Liver (tissue), 9 donors: ENCODE data around the gene SLC38A10. TPM values are rescaled to one million over a fixed set of nuclear protein-coding genes. Genes with fewer than 3 reads are reported as not detected.

Experiments used
- DNase-seq: peaks from one replicate; pipeline ENCODE4 v3.0.0-alpha.2; 2017; ENCODE audit warnings: low spot score
- H3K27ac ChIP-seq, 2 donors: one replicate each; pipeline ENCODE4 v1.7.0; 2013; ENCODE audit warnings: inconsistent platforms in 2 of 2, low read length in 2 of 2, control low read depth in 1 of 2, low read depth in 1 of 2, mild to moderate bottlenecking in 1 of 2
- H3K27me3 ChIP-seq, 4 donors: one replicate each; pipeline versions ENCODE4 v1.6.1 to v1.7.0; 2013; ENCODE audit warnings: low read length in 3 of 4, inconsistent platforms in 1 of 4, mild to moderate bottlenecking in 1 of 4, moderate library complexity in 1 of 4; ENCODE audit not compliant: control insufficient read depth in 4 of 4, insufficient read depth in 4 of 4
- H3K36me3 ChIP-seq, 4 donors: one replicate each; pipeline versions ENCODE4 v1.6.1 to v1.7.0; 2013; ENCODE audit warnings: low read length in 3 of 4, mild to moderate bottlenecking in 3 of 4, low read depth in 1 of 4, moderate library complexity in 1 of 4; ENCODE audit not compliant: control insufficient read depth in 4 of 4, insufficient read depth in 3 of 4
- H3K4me1 ChIP-seq, 4 donors: one replicate each; pipeline versions ENCODE4 v1.6.1 to v1.7.0; 2013; ENCODE audit warnings: low read length in 3 of 4, mild to moderate bottlenecking in 3 of 4, moderate library complexity in 1 of 4; ENCODE audit not compliant: control insufficient read depth in 4 of 4, insufficient read depth in 4 of 4
- H3K4me3 ChIP-seq, 3 donors: one replicate each; pipeline versions ENCODE4 v1.6.1 to v1.7.0; 2013; ENCODE audit warnings: low read length in 3 of 3, control low read depth in 1 of 3, low read depth in 1 of 3, mild to moderate bottlenecking in 1 of 3
- H3K9ac ChIP-seq, 2 donors: one replicate each; pipeline ENCODE4 v1.7.0; 2013; ENCODE audit warnings: low read length in 2 of 2, mild to moderate bottlenecking in 2 of 2, moderate library complexity in 2 of 2, control low read depth in 1 of 2, low read depth in 1 of 2
- H3K9me3 ChIP-seq, 4 donors: one replicate each; pipeline versions ENCODE4 v1.6.1 to v1.7.0; 2013; ENCODE audit warnings: low read length in 3 of 4; ENCODE audit not compliant: control insufficient read depth in 4 of 4
- EGR1 ChIP-seq, 2 donors: IDR thresholded peaks; 2 replicates each; pipeline ENCODE4 v1.6.1; 2016 to 2018; ENCODE audit warnings: antibody characterized with exemption in 2 of 2, low read depth in 2 of 2
- FOXA2 ChIP-seq: IDR thresholded peaks from 2 replicates; pipeline ENCODE4 v1.6.1; 2016; ENCODE audit warnings: antibody characterized with exemption
- GABPA ChIP-seq, 2 donors: IDR thresholded peaks in 1 of 2; conservative IDR thresholded peaks in 1 of 2; 2 replicates each; pipeline ENCODE4 v1.6.1; 2016; ENCODE audit warnings: antibody characterized with exemption in 2 of 2, mild to moderate bottlenecking in 1 of 2, moderate library complexity in 1 of 2
- HNF4A ChIP-seq, 2 donors: conservative IDR thresholded peaks; 2 replicates each; pipeline ENCODE4 v1.6.1; 2016; ENCODE audit warnings: antibody characterized with exemption in 2 of 2, mild to moderate bottlenecking in 2 of 2
- HNF4G ChIP-seq: IDR thresholded peaks from 2 replicates; pipeline ENCODE4 v1.6.1; 2016; ENCODE audit warnings: antibody characterized with exemption
- JUND ChIP-seq, 2 donors: IDR thresholded peaks; 2 replicates each; pipeline ENCODE4 v1.6.1; 2016; ENCODE audit warnings: antibody characterized with exemption in 2 of 2
- SP1 ChIP-seq: IDR thresholded peaks from 2 replicates; pipeline ENCODE4 v1.6.1; 2018; ENCODE audit warnings: antibody characterized with exemption, mild to moderate bottlenecking
- TAF1 ChIP-seq: conservative IDR thresholded peaks from 2 replicates; pipeline ENCODE4 v1.6.1; 2016; ENCODE audit warnings: antibody characterized with exemption, mild to moderate bottlenecking
- YY1 ChIP-seq: IDR thresholded peaks from 2 replicates; pipeline ENCODE4 v1.6.1; 2016; ENCODE audit warnings: antibody characterized with exemption, mild to moderate bottlenecking
- WGBS: extraction: QIAGEN DNeasy Blood & Tissue Kit; methylation state at CpG from one replicate; pipeline ENCODE4 v1.1.7; 2013; 5-methylcytosine and 5-hydroxymethylcytosine counted together
- polyA plus RNA-seq, 2 donors: library from polyadenylated mRNA; stranded (reverse) in 1 of 2; unstranded in 1 of 2; fragments of 200-250 nt in 1 of 2; fragments of >200 nt in 1 of 2; fragmentation: Nextera tagmentation in 1 of 2; extraction: Ambion mirVana in 1 of 2; gene quantifications; one replicate each; pipeline versions ENCODE4 v1.2.1 to v1.2.3, GENCODE V29; 2013 to 2015
- total RNA-seq, 2 donors: library from RNA; depleted of rRNA; stranded (reverse); fragments of >200 nt; gene quantifications; one replicate each; pipeline ENCODE4 v1.2.3, GENCODE V29; 2014
- TF ChIP-seq, protein P1 (sequence below): fragments of 150-350 bp; IDR thresholded peaks from 2 replicates; pipeline ENCODE4 v1.5.1; 2017; ENCODE audit warnings: improper control_type of control experiment, low read depth, low read length; ENCODE audit not compliant: missing input control
- TF ChIP-seq, protein P2 (sequence below): IDR thresholded peaks from 2 replicates; pipeline ENCODE4 v1.6.1; 2016; ENCODE audit warnings: antibody characterized with exemption, mild to moderate bottlenecking
- TF ChIP-seq, protein P3 (sequence below): IDR thresholded peaks from 2 replicates; pipeline ENCODE4 v1.6.1; 2016; ENCODE audit warnings: antibody characterized with exemption
- donor health status: healthy.
- donor health status: healthy.
- donor health status: healthy.
- donor health status: healthy.
- donor health status: healthy.

SLC38A10 gene
- total and polyA plus RNA-seq, 4 donors = 29.3 to 117 (median 54.7) TPM

DNA sequence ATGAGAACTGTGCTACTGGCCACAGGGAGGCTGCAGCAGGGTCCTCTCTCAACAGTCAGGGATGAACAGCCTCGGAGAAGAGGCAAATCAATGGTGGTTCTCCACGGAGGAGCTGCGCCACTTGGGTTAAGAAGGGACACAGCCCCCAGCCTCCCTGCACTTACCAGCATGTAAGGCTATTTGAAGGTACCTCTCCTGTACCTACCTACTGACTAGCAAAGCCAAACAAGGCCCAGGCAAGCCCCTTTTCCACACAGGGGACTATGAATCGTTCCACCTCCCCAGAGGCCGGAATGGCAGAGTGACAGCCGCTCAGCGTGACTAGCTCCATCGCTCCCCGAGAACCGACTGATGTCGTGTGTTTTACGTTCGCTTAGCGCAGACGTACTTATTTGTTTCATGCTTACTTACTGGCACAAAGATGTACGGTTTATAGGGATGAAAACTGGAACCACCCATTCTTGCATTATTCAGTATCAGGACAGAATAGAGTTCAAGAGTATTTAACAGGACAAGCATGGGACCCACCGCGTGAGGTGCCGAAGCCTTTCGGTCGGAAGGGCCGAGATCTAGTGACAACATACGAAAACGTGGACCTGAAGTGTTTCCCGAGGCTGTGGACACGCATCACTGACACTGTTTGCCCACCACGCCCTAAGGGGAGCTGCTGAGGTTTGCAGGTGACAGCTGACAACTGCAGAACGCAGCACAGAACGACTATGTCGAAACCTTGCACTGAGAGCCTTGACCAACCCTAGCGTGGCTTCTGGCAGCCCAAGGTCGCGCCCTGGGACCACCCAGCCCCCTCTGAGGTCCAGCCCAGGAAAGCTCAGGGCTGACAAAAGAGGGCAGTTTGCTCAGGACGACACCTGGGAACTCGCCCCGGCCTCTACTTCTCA, 57.3 kb downstream of the SLC38A10 start:
- 54% methylated on average over 36 of the region's 36 CpGs for whole genome bisulfite sequencing
- Histone ChIP-seq H3K27ac (no peak overlapping the region), H3K9me3 (no peaks in the 10 kb centered on the region), H3K4me3 (peak overlapping the region; percentile 62 to 98 (median 89)), H3K36me3 (peaks cover 0 to 5% (median 1%) of the 10 kb centered on the region in 4 donors), H3K27me3 (no peaks in the 10 kb centered on the region), H3K4me1 (peaks cover 6 to 31% (median 27%) of the 10 kb centered on the region in 4 donors), H3K9ac (peak overlapping the region; percentile 22 to 75)
- no peak for DNase-seq
- TF ChIP-seq, protein P1, sequence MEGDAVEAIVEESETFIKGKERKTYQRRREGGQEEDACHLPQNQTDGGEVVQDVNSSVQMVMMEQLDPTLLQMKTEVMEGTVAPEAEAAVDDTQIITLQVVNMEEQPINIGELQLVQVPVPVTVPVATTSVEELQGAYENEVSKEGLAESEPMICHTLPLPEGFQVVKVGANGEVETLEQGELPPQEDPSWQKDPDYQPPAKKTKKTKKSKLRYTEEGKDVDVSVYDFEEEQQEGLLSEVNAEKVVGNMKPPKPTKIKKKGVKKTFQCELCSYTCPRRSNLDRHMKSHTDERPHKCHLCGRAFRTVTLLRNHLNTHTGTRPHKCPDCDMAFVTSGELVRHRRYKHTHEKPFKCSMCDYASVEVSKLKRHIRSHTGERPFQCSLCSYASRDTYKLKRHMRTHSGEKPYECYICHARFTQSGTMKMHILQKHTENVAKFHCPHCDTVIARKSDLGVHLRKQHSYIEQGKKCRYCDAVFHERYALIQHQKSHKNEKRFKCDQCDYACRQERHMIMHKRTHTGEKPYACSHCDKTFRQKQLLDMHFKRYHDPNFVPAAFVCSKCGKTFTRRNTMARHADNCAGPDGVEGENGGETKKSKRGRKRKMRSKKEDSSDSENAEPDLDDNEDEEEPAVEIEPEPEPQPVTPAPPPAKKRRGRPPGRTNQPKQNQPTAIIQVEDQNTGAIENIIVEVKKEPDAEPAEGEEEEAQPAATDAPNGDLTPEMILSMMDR = no peak
- TF ChIP-seq HNF4A (conservative IDR thresholded peaks at IDR 0.05) (no peak), HNF4G (no peak), FOXA2 (no peak), GABPA (IDR thresholded peaks at IDR 0.05 in 1 of 2, conservative IDR thresholded peaks at IDR 0.05 in 1 of 2) (no peak), SP1 (no peak), EGR1 (IDR thresholded peaks at IDR 0.05; ENCODE audit: low read depth in 2 of 2) (no peak), YY1 (no peak)
- TF ChIP-seq, protein P2, sequence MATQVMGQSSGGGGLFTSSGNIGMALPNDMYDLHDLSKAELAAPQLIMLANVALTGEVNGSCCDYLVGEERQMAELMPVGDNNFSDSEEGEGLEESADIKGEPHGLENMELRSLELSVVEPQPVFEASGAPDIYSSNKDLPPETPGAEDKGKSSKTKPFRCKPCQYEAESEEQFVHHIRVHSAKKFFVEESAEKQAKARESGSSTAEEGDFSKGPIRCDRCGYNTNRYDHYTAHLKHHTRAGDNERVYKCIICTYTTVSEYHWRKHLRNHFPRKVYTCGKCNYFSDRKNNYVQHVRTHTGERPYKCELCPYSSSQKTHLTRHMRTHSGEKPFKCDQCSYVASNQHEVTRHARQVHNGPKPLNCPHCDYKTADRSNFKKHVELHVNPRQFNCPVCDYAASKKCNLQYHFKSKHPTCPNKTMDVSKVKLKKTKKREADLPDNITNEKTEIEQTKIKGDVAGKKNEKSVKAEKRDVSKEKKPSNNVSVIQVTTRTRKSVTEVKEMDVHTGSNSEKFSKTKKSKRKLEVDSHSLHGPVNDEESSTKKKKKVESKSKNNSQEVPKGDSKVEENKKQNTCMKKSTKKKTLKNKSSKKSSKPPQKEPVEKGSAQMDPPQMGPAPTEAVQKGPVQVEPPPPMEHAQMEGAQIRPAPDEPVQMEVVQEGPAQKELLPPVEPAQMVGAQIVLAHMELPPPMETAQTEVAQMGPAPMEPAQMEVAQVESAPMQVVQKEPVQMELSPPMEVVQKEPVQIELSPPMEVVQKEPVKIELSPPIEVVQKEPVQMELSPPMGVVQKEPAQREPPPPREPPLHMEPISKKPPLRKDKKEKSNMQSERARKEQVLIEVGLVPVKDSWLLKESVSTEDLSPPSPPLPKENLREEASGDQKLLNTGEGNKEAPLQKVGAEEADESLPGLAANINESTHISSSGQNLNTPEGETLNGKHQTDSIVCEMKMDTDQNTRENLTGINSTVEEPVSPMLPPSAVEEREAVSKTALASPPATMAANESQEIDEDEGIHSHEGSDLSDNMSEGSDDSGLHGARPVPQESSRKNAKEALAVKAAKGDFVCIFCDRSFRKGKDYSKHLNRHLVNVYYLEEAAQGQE = no peak
- TF ChIP-seq, protein P3, sequence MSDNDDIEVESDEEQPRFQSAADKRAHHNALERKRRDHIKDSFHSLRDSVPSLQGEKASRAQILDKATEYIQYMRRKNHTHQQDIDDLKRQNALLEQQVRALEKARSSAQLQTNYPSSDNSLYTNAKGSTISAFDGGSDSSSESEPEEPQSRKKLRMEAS = no peak

DNA sequence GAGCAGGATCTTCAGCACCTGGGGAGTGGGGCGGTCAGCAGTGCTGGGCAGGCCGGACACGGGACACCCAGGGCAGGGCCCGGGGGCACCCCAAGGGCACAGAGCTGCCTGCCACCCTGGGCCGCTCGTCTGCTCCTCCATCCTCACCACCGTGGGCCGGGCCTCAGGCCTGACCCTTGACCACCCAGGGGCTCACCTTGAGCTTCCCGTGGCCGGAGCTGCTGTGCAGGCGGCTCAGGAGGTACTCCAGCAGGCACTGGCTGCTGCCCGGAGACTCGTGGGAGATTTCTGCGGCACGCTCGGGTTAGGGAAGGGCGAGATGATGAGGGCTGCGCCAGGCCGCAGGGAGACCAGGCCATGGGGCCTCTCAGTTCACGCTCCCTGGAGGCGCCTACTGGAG, 58.3 kb downstream of the SLC38A10 start:
- Histone ChIP-seq H3K9me3 (no peaks in the 10 kb centered on the region), H3K9ac (no peak overlapping the region), H3K4me3 (no peak overlapping the region), H3K27me3 (no peaks in the 10 kb centered on the region), H3K27ac (no peak overlapping the region), H3K4me1 (peaks cover 6 to 31% (median 27%) of the 10 kb centered on the region in 4 donors), H3K36me3 (peaks cover 0 to 12% (median 5%) of the 10 kb centered on the region in 4 donors)
- 94% methylated on average over 21 of the region's 21 CpGs for WGBS
- no peak for TF ChIP-seq SP1
- no peak for TF ChIP-seq TAF1
- TF ChIP-seq JUND (IDR thresholded peaks at IDR 0.05) = no peak
- TF ChIP-seq, protein P2 = no peak
- DNase-seq = no peak
